Ishikawa (cell line): ENCODE data around the gene APBA2.

ENCODE experiments used
- CEBPB ChIP-seq: IDR thresholded peaks from 2 replicates; pipeline ENCODE4 v1.6.1; 2012
- CREB1 ChIP-seq: IDR thresholded peaks from 2 replicates; pipeline ENCODE4 v1.6.1; 2012; ENCODE audit warnings: low read depth
- EGR1 ChIP-seq: IDR thresholded peaks from 2 replicates; pipeline ENCODE4 v1.6.1; 2012
- EP300 ChIP-seq: IDR thresholded peaks from 2 replicates; pipeline ENCODE4 v1.6.1; 2012; ENCODE audit warnings: borderline replicate concordance
- FOXM1 ChIP-seq: IDR thresholded peaks from 2 replicates; pipeline ENCODE4 v1.6.1; 2012; ENCODE audit warnings: low read depth, borderline replicate concordance
- MAX ChIP-seq: IDR thresholded peaks from 2 replicates; pipeline ENCODE4 v1.6.1; 2012
- NFIC ChIP-seq: IDR thresholded peaks from 2 replicates; pipeline ENCODE4 v1.6.1; 2012
- RAD21 ChIP-seq: IDR thresholded peaks from 2 replicates; pipeline ENCODE4 v1.6.1; 2012; ENCODE audit warnings: low read depth
- TAF1 ChIP-seq: IDR thresholded peaks from 2 replicates; pipeline ENCODE4 v1.6.1; 2012; ENCODE audit warnings: low read depth, mild to moderate bottlenecking
- TCF12 ChIP-seq: IDR thresholded peaks from 2 replicates; pipeline ENCODE4 v1.6.1; 2012; ENCODE audit warnings: low read depth
- TEAD4 ChIP-seq: IDR thresholded peaks from 2 replicates; pipeline ENCODE4 v1.6.1; 2012
- YY1 ChIP-seq: IDR thresholded peaks from 2 replicates; pipeline ENCODE4 v1.6.1; 2012; ENCODE audit warnings: low read depth
- ZBTB7A ChIP-seq: IDR thresholded peaks from 2 replicates; pipeline ENCODE4 v1.6.1; 2012; ENCODE audit warnings: low read depth
- TF ChIP-seq, protein P1 (sequence below): IDR thresholded peaks from 2 replicates; pipeline ENCODE4 v1.6.1; 2012
- TF ChIP-seq, protein P2 (sequence below): IDR thresholded peaks from 2 replicates; pipeline ENCODE4 v1.6.1; 2012; ENCODE audit warnings: low read depth, mild to moderate bottlenecking

The APBA2 gene

GRCh38 chr15:29044503-29044901 lies 158.7 kb downstream of the APBA2 start:
- no peak for TF ChIP-seq EGR1
- TF ChIP-seq, protein P1, sequence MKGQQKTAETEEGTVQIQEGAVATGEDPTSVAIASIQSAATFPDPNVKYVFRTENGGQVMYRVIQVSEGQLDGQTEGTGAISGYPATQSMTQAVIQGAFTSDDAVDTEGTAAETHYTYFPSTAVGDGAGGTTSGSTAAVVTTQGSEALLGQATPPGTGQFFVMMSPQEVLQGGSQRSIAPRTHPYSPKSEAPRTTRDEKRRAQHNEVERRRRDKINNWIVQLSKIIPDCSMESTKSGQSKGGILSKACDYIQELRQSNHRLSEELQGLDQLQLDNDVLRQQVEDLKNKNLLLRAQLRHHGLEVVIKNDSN, result no peak
- TF ChIP-seq CREB1, result no peak
- no peak for TF ChIP-seq CEBPB
- no peak for TF ChIP-seq TCF12
- TF ChIP-seq MAX, result no peak
- TF ChIP-seq EP300, result no peak
- TF ChIP-seq, protein P2, sequence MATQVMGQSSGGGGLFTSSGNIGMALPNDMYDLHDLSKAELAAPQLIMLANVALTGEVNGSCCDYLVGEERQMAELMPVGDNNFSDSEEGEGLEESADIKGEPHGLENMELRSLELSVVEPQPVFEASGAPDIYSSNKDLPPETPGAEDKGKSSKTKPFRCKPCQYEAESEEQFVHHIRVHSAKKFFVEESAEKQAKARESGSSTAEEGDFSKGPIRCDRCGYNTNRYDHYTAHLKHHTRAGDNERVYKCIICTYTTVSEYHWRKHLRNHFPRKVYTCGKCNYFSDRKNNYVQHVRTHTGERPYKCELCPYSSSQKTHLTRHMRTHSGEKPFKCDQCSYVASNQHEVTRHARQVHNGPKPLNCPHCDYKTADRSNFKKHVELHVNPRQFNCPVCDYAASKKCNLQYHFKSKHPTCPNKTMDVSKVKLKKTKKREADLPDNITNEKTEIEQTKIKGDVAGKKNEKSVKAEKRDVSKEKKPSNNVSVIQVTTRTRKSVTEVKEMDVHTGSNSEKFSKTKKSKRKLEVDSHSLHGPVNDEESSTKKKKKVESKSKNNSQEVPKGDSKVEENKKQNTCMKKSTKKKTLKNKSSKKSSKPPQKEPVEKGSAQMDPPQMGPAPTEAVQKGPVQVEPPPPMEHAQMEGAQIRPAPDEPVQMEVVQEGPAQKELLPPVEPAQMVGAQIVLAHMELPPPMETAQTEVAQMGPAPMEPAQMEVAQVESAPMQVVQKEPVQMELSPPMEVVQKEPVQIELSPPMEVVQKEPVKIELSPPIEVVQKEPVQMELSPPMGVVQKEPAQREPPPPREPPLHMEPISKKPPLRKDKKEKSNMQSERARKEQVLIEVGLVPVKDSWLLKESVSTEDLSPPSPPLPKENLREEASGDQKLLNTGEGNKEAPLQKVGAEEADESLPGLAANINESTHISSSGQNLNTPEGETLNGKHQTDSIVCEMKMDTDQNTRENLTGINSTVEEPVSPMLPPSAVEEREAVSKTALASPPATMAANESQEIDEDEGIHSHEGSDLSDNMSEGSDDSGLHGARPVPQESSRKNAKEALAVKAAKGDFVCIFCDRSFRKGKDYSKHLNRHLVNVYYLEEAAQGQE, result no peak
- no peak for TF ChIP-seq TEAD4

- TF ChIP-seq ZBTB7A (no peak), FOXM1 (no peak), MAX (no peak), YY1 (no peak), TAF1 (no peak), EGR1 (no peak), NFIC (no peak), TEAD4 (no peak), CREB1 (no peak), RAD21 (no peak)
- TF ChIP-seq, protein P2, result no peak
Measured at GRCh38 chr15:29045717-29046116, 159.9 kb downstream of the APBA2 start.

GRCh38 chr15:29046281-29046810 lies 160.6 kb downstream of the APBA2 start:
- no peak for TF ChIP-seq TAF1

DNA sequence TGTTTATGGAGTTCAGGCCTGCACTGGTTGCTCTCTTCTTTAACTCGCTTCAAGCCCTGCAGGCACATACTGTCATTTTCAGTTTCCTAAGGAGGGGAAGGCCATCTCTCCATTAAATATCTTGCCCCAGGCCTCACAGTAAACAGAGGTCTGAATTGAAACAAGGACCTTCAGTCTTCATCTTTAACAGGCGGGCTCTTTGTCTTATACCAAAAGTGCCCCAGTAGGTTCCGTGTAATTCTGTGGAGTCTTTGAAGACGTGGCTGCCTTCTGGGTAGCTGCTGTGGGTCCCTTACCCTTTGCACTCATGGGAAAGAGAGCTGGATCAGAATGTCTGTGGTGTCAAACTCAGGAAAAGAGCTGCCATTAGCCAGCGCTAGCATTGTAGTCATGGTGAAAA lies 161.2 kb downstream of the APBA2 start:
- TF ChIP-seq, protein P2, result no peak
- no peak for TF ChIP-seq MAX
- no peak for TF ChIP-seq FOXM1
- no peak for TF ChIP-seq YY1
- no peak for TF ChIP-seq TCF12

DNA sequence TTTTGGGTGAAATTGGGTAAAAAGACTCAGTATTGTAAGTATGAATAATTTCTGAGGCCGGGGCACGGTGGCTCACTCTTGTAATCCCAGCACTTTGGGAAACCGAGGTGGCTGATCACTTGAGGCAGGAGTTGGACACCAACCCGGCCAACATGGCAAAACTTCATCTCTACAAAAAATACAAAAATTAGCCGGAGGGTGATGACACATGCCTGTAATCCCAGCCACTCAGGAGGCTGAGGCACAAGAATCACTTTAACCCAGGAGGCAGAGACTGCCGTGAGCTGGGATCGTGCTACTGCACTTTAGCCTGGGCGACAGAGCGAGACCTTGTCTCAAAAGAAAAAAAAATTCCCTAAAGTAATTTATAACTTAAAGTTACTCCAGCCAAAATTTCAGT lies 162.2 kb downstream of the APBA2 start:
- TF ChIP-seq NFIC, result no peak
- TF ChIP-seq CEBPB, result no peak
- no peak for TF ChIP-seq FOXM1

- TF ChIP-seq FOXM1 (no peak), NFIC (no peak), ZBTB7A (no peak)
- TF ChIP-seq, protein P2, result no peak
- TF ChIP-seq, protein P1, result no peak
Measured at GRCh38 chr15:29050870-29051269, 165.1 kb downstream of the APBA2 start.
